HepG2 (cell line): ENCODE measurements around the gene TRABD. TPM values are rescaled to one million over a fixed set of nuclear protein-coding genes. Genes with fewer than 3 reads are reported as not detected.
A peak's percentile ranks its signal among the peaks of the same experiment; 100 is the strongest.

Experiments
- HDAC1 ChIP-seq: sonication (generic); formaldehyde crosslinking; IDR thresholded peaks from 2 replicates; pipeline ENCODE4 v1.5.1; 2020; ENCODE audit warnings: mild to moderate bottlenecking, missing genetic modification reagents
- KDM5A ChIP-seq: fragments of 200-600 bp; sonication (generic); IDR thresholded peaks from 2 replicates; pipeline ENCODE4 v1.7.0; 2018; ENCODE audit warnings: antibody characterized with exemption, mild to moderate bottlenecking, low read length, borderline replicate concordance
- KMT2A ChIP-seq: sonication (generic); formaldehyde crosslinking; IDR thresholded peaks from 2 replicates; pipeline ENCODE4 v1.4.0; 2020; ENCODE audit warnings: missing genetic modification reagents
- MZF1 ChIP-seq: sonication (generic); formaldehyde crosslinking; IDR thresholded peaks from 2 replicates; pipeline ENCODE4 v1.8.1; 2023; ENCODE audit warnings: mild to moderate bottlenecking, missing genetic modification reagents, borderline replicate concordance
- NCOR1 ChIP-seq: fragments of 200-600 bp; sonication (generic); IDR thresholded peaks from 2 replicates; pipeline ENCODE4 v1.7.0; 2017; ENCODE audit warnings: antibody characterized with exemption, low read length, borderline replicate concordance
- PRMT3 ChIP-seq: sonication (generic); formaldehyde crosslinking; IDR thresholded peaks from 2 replicates; pipeline ENCODE4 v1.8.1; 2022; ENCODE audit warnings: low read depth, mild to moderate bottlenecking, moderate library complexity, missing genetic modification reagents, borderline replicate concordance
- SAP130 ChIP-seq: IDR thresholded peaks from 2 replicates; pipeline ENCODE4 v1.6.1; 2016; ENCODE audit warnings: low read depth
- SOX5 ChIP-seq: IDR thresholded peaks from 2 replicates; pipeline ENCODE4 v1.6.1; 2016; ENCODE audit warnings: borderline replicate concordance
- SP140L ChIP-seq: sonication (generic); formaldehyde crosslinking; IDR thresholded peaks from 2 replicates; pipeline ENCODE4 v1.4.0; 2020; ENCODE audit warnings: missing genetic modification reagents, borderline replicate concordance
- ZNF335 ChIP-seq: sonication (generic); formaldehyde crosslinking; IDR thresholded peaks from 2 replicates; pipeline ENCODE4 v1.4.0; 2020; ENCODE audit warnings: missing genetic modification reagents
- ZNF382 ChIP-seq: sonication (generic); formaldehyde crosslinking; IDR thresholded peaks from 2 replicates; pipeline ENCODE4 v1.5.0; 2020; ENCODE audit warnings: missing genetic modification reagents, mild to moderate bottlenecking, borderline replicate concordance
- ZNF687 ChIP-seq: sonication (generic); formaldehyde crosslinking; IDR thresholded peaks from 2 replicates; pipeline ENCODE4 v1.5.1; 2020; ENCODE audit warnings: mild to moderate bottlenecking, missing genetic modification reagents, moderate library complexity
- polyA plus RNA-seq, 8 experiments: library from polyadenylated mRNA; depleted of rRNA in 3 of 8; stranded (reverse) in 7 of 8; unstranded in 1 of 8; fragments of >200 nt; fragmentation: Illumina TruSeq in 4 of 8; extraction: Trizol in 4 of 8; gene quantifications; 2 replicates each; pipeline versions ENCODE4 v1.2.1 to v1.2.3, GENCODE V29; 2011 to 2016; ENCODE audit warnings: low read depth in 4 of 8, missing spikeins in 1 of 8, mixed read lengths in 1 of 8; ENCODE audit not compliant: insufficient read depth in 1 of 8
- total RNA-seq, 5 experiments: library from RNA; depleted of rRNA; stranded (reverse); fragments of >200 nt; fragmentation: Illumina TruSeq; extraction: Trizol; gene quantifications; 2 replicates each; pipeline ENCODE4 v1.2.3, GENCODE V29; 2016; ENCODE audit warnings: low read depth in 1 of 5

Gene TRABD
- total and polyA plus RNA-seq, 2 of the 13 experiments (the other 11 are each of a cell fraction or from before 2014, with no cell fraction given): 21.5 to 28.9 TPM

DNA sequence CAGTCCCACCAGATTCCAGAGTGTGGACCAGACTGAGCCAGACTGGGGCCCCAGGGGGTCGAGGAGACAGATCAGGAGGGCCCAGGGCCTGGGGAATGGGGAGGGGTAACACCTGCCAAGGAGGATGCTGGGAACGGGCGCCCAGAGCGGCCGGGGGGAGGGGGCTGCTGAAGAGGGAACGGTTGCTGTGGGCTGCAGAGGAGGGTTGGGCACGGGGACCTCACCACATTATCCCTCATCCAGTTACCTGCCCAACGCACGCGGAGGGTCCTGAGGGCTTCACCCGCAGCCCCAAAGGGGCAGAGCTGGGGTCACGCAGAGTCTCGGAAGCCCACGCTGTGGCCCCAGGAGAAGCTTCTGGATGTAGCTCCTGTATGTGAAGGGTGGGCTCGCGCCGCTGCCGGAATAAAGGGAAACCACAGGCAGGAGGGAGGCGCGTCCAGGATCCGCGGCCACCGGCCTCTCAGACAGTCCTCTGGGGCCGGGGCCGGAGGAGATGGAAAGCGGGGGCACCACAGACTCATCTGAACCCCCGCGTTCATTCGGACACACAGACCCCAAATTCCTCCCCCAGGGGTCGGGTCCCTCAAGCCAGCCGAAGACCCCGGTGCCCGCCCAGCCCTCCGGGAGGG is 14.2 kb downstream of the TRABD start (continued):
- TF ChIP-seq SOX5 (CRISPR knock-in tag) (no peak), ZNF687 (peak; percentile 43; the same call in 1 of the 2 replicates), NCOR1 (no peak), MZF1 (CRISPR knock-in tag) (no peak), ZNF335 (CRISPR knock-in tag) (no peak), KMT2A (CRISPR knock-in tag) (no peak), SAP130 (no peak), ZNF382 (no peak), SP140L (CRISPR knock-in tag) (no peak), PRMT3 (CRISPR knock-in tag) (no peak), KDM5A (no peak), HDAC1 (CRISPR knock-in tag) (no peak)
